8988T (cell line): ENCODE data around the gene KRTAP19-2.
"Not testable (repeated sequence)": the region's sequence is repeated elsewhere in the genome, so short reads cannot be mapped to it uniquely, and the experiment has no call there.

Source experiments
- DNase-seq: peaks from one replicate; pipeline ENCODE4 v3.0.0; 2011

The KRTAP19-2 gene, protein sequence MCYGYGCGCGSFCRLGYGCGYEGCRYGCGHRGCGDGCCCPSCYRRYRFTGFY

DNA sequence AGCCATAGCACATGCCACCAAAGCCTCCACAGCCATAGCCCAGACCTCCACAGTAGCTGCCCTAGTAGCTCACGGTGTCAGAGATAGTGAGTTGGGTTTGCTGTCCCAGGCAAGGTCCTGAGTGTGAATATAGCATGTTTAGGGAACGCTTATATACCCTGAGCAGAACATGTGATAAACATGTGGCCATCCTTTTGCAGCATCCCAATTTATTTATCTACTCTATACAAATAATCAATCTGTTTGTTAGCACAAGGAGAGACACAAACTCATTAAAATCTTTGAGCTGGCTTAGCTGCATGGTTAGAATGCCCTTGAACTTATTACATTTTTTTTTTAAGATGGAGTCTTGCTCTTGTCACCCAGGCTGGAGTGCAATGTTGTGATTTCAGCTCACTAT, at the start of gene KRTAP19-2:
Gene KRTAP19-2, minus strand, starts transcription at position 101 of the 400 bp plus-strand sequence. Its CDS starts 88 bp downstream, at position 13.
- no peak for DNase-seq

- no peak for DNase-seq
Observed at GRCh38 chr21:30518876-30519275, 31.6 kb upstream of the KRTAP19-2 start.

DNA sequence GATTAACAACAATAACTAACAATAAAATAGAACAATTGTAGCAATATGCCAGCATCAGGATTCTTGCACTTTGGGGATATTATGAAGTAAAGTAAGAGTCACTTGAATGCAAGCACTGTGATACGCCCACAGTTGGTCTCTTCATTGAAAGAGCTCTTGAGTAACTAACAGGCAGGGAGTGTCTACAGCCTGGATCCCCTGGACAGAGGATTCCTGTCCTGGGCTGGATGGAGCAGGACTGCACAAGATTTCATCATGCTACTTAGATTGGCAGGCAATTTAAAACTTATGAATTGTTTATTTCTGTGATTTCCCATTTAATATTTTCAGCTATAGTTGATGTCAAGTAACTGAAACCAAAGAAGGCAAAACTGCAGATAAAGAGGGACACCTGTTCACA, 28.4 kb upstream of the KRTAP19-2 start:
- no peak for DNase-seq

- not testable (repeated sequence) for DNase-seq
Observed at GRCh38 chr21:30505621-30506205, 18.5 kb upstream of the KRTAP19-2 start.

- no peak for DNase-seq
Observed at GRCh38 chr21:30502041-30502440, 14.8 kb upstream of the KRTAP19-2 start, which contains the start of gene KRTAP19-5. Gene KRTAP19-5, minus strand, starts transcription at chr21:30502141. Its CDS starts 51 bp downstream, at chr21:30502090.

DNA sequence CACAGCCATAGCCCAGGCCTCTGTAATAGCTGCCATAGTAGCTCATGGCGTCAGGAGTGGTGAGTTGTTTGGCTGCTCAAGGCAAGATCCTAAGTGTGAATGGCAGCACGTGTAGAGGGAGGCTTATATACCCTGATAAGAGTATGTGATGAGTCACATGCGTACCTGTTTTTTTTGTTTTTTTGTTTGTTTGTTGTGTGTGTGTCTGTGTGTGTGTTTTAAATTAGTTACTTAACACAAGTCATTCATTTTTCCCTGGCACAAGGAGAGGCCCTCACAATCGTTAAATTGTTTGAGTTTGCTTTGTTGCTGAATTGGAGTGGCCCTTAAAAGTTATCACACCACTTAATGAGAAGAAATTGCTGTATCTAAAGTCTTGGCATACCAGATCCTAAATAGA, 9.8 kb upstream of the KRTAP19-2 start, which contains the start of gene KRTAP19-4:
Gene KRTAP19-4, minus strand, starts transcription at position 101 of the 400 bp plus-strand sequence. Its CDS starts 55 bp downstream, at position 46.
- no peak for DNase-seq

DNA sequence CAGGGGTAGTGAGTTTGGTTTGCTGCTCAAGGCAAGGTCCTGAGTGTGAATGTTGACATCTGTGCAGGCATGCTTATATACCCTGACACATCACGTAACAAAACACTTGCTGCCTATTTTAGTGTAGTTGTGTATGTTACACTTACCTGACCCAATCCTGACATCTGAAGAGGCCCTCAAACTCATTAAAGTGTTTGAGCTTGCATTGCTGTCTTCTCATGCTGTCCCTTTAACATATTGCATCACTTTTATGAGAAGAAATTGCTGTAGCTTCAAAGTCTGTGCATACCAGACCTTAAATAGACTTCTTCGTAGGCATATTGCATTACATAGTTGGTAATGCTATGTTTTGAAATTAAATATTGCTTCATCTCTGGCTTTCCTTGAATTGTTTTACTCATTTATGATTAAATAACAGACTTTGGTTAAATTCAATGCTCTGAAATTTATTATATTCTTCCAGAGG, 4.8 kb upstream of the KRTAP19-2 start, which contains the start of gene KRTAP19-3:
Gene KRTAP19-3, minus strand, starts transcription at position 51 of the 466 bp plus-strand sequence. CDS start 56 bp downstream, outside the sequence.
- no peak for DNase-seq

GRCh38 chr21:30486180-30486579, 1.1 kb downstream of the KRTAP19-2 start:
- DNase-seq, result no peak

- DNase-seq, result no peak
Observed at GRCh38 chr21:30482130-30482529, 5.1 kb downstream of the KRTAP19-2 start.

DNA sequence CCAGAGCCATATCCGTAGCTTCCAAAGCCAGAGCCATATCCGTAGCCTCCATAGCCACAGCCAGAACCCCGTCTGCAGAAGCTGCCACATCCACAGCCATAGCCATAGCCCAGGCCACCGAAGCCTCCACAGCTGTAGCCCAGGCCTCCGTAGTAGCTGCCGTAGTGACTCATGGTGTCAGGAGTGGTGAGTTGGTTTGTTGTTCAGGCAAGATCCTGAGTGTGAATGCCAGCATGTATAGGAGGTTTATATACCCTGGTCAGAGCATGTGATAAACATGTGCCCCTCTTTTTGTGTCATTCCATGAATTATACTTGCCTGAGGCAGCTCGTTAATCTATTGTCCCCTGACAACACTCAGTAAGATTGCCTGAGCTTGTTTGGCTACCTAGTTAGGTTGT, 7.1 kb downstream of the KRTAP19-2 start, which contains the start of gene KRTAP19-1:
Gene KRTAP19-1, minus strand, starts transcription at position 223 of the 400 bp plus-strand sequence. Its CDS starts 50 bp downstream, at position 173.
- no peak for DNase-seq

GRCh38 chr21:30479259-30479658, 8.0 kb downstream of the KRTAP19-2 start:
- no peak for DNase-seq

GRCh38 chr21:30478004-30478403, 9.2 kb downstream of the KRTAP19-2 start:
- no peak for DNase-seq

DNA sequence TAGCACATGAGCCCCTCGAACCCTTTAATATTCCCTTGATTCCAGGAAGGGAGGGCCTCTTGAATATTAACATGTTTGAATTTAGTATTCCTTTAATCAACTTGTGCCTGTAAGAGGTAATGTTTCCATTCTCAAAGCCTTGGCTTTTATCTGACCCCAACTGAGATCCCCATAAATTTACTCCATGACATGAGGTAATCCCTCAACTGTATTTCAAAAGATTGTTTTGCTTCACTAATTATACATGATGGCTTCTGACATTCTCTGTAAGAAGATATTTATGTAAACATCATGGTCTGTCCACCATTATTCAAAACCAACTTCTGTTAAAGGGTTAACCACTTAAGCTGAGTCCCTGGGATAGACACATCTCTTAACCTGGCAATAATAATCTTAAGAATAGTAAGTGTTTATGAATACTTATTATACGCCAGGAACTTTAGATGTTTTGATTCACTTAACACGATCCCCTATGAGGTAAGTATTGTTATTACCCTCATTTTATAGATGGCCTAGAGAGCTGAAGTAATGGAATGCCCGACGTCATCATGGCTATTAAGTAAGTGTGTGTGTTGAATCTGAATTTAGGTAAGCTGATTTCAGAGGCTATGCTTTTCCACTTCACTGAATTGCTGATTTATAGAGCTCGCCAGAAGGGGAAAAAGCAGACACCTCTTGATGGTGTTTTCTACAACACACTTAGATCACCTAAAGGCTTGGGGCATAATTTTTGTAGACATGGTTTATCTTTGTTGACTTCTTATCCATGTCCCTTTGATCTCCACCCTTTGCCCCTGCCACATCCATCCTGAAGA, 18.1 kb downstream of the KRTAP19-2 start:
- no peak for DNase-seq

- no peak for DNase-seq
Observed at GRCh38 chr21:30463713-30464112, 23.5 kb downstream of the KRTAP19-2 start.

DNA sequence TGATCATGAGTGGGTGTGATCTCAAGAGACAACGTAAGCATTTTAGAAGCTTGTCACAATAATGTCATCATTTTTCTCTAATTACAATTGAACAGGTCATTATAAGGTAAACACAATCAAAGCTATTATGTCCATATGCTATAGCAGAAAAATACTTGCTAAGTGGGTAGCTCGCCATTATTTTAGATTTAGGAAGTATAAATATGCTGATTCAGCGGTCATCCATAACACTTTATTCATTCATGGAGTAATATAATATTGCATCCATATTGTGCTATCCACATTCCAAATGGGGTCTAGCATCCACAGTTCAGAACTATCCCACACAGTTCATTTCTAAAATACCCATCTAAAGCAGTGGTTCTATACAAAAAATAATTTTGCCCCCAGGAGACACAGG, 38.7 kb downstream of the KRTAP19-2 start:
- DNase-seq, result no peak

GRCh38 chr21:30447056-30447455, 40.2 kb downstream of the KRTAP19-2 start:
- DNase-seq, result no peak

- no peak for DNase-seq
Observed at GRCh38 chr21:30444204-30444603, 43.0 kb downstream of the KRTAP19-2 start.

DNA sequence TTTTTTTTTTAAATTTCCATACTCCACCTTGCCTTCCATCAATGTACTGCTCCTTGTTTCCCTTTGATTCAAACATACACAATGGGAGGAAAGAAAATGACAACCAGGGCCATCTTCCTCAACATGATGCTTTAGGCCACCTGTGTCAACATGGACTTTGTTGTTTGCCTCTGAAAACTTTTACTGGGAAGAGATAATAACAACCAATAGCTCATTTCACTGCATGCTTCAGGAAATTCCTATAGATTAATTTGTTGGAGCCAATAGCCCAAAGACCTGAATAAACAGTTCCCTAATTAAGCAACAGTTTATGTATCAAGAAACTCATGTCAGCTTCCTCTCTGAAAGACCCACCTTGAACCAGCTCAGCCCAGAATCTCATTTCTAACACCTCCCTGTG, 44.0 kb downstream of the KRTAP19-2 start:
- no peak for DNase-seq

- DNase-seq, result no peak
Observed at GRCh38 chr21:30439975-30440374, 47.3 kb downstream of the KRTAP19-2 start, which contains the start of gene KRTAP15-1. Gene KRTAP15-1, plus strand, starts transcription at chr21:30440275. Its CDS starts 53 bp downstream, at chr21:30440328.
